MCF 10A (cell line): ENCODE measurements around the gene MBOAT2. TPM values are rescaled to one million over a fixed set of nuclear protein-coding genes. Genes with fewer than 3 reads are reported as not detected.

ENCODE experiments used
- BruUV-seq: library from RNA; stranded (reverse); fragments of 400-500 nt; replicated peaks from 2 replicates; lab custom pipeline; 2021; lab: Mats Ljungman, UMichigan
- CTCF ChIA-PET: fragments of 300-600 bp; sonication (Branson Sonifier 250); formaldehyde crosslinking; extraction: SDS; loops from one replicate; lab custom pipeline; 2021; ENCODE audit warnings: antibody characterized with exemption, inconsistent platforms; lab: Yijun Ruan, JAX
- POLR2A ChIA-PET: fragments of 300-600, 350-650 bp; sonication (Branson Sonifier 250); formaldehyde crosslinking; extraction: SDS; loops from one replicate; lab custom pipeline; 2020; ENCODE audit warnings: antibody characterized with exemption, inconsistent platforms; lab: Yijun Ruan, JAX
- DNase-seq: peaks from one replicate; pipeline ENCODE4 v3.0.0-alpha.2; 2018; ENCODE audit not compliant: unreplicated experiment
- H3K27ac Mint-ChIP-seq: one replicate; pipeline ENCODE4 v1.8.0; 2022; ENCODE audit warnings: mild to moderate bottlenecking, low read depth, mixed read lengths; ENCODE audit not compliant: unreplicated experiment
- H3K27me3 Mint-ChIP-seq: one replicate; pipeline ENCODE4 v1.8.0; 2022; ENCODE audit warnings: mixed read lengths; ENCODE audit not compliant: insufficient read depth, unreplicated experiment
- H3K36me3 Mint-ChIP-seq: one replicate; pipeline ENCODE4 v1.8.0; 2022; ENCODE audit warnings: mild to moderate bottlenecking, moderate library complexity, mixed read lengths; ENCODE audit not compliant: insufficient read depth, unreplicated experiment
- H3K4me1 Mint-ChIP-seq: one replicate; pipeline ENCODE4 v1.8.0; 2022; ENCODE audit warnings: mixed read lengths; ENCODE audit not compliant: insufficient read depth, unreplicated experiment
- H3K4me3 Mint-ChIP-seq: one replicate; pipeline ENCODE4 v1.8.0; 2022; ENCODE audit warnings: mild to moderate bottlenecking, moderate library complexity, mixed read lengths; ENCODE audit not compliant: unreplicated experiment
- H3K9me3 Mint-ChIP-seq: one replicate; pipeline ENCODE4 v1.8.0; 2022; ENCODE audit warnings: mixed read lengths; ENCODE audit not compliant: unreplicated experiment
- CTCF ChIP-seq: fragments of 200-600 bp; IDR thresholded peaks from one replicate; pipeline ENCODE4 v1.8.0; 2022; ENCODE audit warnings: antibody characterized with exemption, mild to moderate bottlenecking; ENCODE audit not compliant: unreplicated experiment
- intact Hi-C: fragments of 100-400 bp; cut with micrococcal nuclease; formaldehyde crosslinking; loops from 2 replicates; pipeline ENCODE4 v1.14.1; 2022
- total RNA-seq: library from RNA; stranded (reverse); gene quantifications from 2 replicates; pipeline ENCODE4 v1.2.3, GENCODE V29; 2022

MBOAT2 gene
- total RNA-seq, 1 experiment from 2014 or later = 34.7 TPM

- Mint-ChIP-seq H3K27me3 (no peaks in the 10 kb centered on the region), H3K4me1 (no peaks in the 10 kb centered on the region), H3K4me3 (no peak overlapping the region), H3K9me3 (no peaks in the 10 kb centered on the region), H3K36me3 (peaks cover 7% of the 10 kb centered on the region), H3K27ac (no peak overlapping the region)
- no TSS peak for BruUV-seq
- ChIA-PET CTCF (no interaction called here), POLR2A (no interaction called here)
- intact Hi-C loops = no loop called here
- no peak for DNase-seq
- no peak for TF ChIP-seq CTCF
Measured at GRCh38 chr2:8885449-8886201, 117.9 kb downstream of the MBOAT2 start.

GRCh38 chr2:8884812-8885211 is 118.7 kb downstream of the MBOAT2 start:
- CTCF ChIA-PET = interaction anchor here (0.6 to 1.3 kb wide), 2 partner anchors 11 to 170 kb away, joined by 3 to 6 read pairs; no protein-coding TSS in a partner anchor
- Mint-ChIP-seq H3K4me1 (no peaks in the 10 kb centered on the region), H3K4me3 (no peak overlapping the region), H3K9me3 (no peaks in the 10 kb centered on the region), H3K36me3 (peaks cover 12% of the 10 kb centered on the region), H3K27me3 (no peaks in the 10 kb centered on the region), H3K27ac (no peak overlapping the region)
- no peak for DNase-seq
- no peak for TF ChIP-seq CTCF
- POLR2A ChIA-PET = no interaction called here
- intact Hi-C loops = no loop called here
- no TSS peak for BruUV-seq

- intact Hi-C loops = no loop called here
- no peak overlapping the region for H3K4me3 Mint-ChIP-seq
- POLR2A ChIA-PET = no interaction called here
- CTCF ChIA-PET = interaction anchor here (0.5 to 2.5 kb wide), 6 partner anchors 9 to 260 kb away, joined by 3 to 13 read pairs (median 4); no protein-coding TSS in a partner anchor
- no peaks in the 10 kb centered on the region for H3K27me3 Mint-ChIP-seq
- H3K36me3 Mint-ChIP-seq = peaks cover 17% of the 10 kb centered on the region
- DNase-seq = peak; percentile 60
- peak; percentile 29 for TF ChIP-seq CTCF
- no peak overlapping the region for H3K27ac Mint-ChIP-seq
- H3K9me3 Mint-ChIP-seq = no peaks in the 10 kb centered on the region
- no TSS peak for BruUV-seq
- H3K4me1 Mint-ChIP-seq = no peaks in the 10 kb centered on the region
Measured at GRCh38 chr2:8882094-8882493, 121.4 kb downstream of the MBOAT2 start.

GRCh38 chr2:8877894-8878293 is 125.6 kb downstream of the MBOAT2 start:
- no peak overlapping the region for H3K27ac Mint-ChIP-seq
- POLR2A ChIA-PET = no interaction called here
- CTCF ChIA-PET = interaction anchor here (0.6 to 2.0 kb wide), 4 partner anchors 13 to 262 kb away, joined by 3 to 8 read pairs (median 6); no protein-coding TSS in a partner anchor

More at GRCh38 chr2:8877894-8878293, 125.6 kb downstream of the MBOAT2 start:
- TF ChIP-seq CTCF = no peak
- Mint-ChIP-seq H3K27me3 (no peaks in the 10 kb centered on the region), H3K9me3 (no peaks in the 10 kb centered on the region), H3K4me1 (no peaks in the 10 kb centered on the region), H3K36me3 (peaks cover 17% of the 10 kb centered on the region), H3K4me3 (no peak overlapping the region)
- intact Hi-C loops = loop anchor here (10.0 kb wide), 1 partner anchor 457 kb away; no protein-coding TSS in a partner anchor
- DNase-seq = no peak
- no TSS peak for BruUV-seq
